ENCODE results near the gene SH3PXD2A.

DNA sequence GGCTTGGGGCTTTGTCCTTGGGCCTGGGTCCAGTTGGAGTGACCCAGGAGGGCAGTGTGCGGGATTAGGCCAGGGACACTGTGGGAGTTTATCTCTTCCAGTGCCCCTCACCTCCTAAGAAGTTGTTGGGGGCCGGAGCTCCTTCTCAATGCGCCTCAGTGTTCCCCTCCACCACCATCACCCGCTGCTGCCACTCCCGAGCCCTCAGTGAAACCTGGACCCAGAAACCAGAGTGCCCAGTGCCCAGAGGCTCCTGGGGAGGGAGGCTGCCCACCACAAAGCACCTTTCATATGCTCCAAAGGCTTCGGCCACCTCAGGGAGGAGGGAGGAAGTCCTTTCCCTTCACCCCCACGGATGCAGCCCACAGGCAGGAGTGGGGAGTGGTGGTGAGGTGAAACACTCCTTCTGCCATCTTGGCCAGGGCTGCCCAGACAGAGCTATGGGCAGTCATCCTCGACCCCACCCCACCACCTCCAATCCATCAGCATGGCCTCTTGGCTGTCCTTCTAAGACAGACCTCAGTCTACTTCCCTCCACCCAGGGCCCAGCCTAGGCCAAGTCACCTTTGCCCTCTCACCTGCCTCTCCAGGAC lies 99.0 kb downstream of the SH3PXD2A start:
- TF ChIP-seq, protein P1, sequence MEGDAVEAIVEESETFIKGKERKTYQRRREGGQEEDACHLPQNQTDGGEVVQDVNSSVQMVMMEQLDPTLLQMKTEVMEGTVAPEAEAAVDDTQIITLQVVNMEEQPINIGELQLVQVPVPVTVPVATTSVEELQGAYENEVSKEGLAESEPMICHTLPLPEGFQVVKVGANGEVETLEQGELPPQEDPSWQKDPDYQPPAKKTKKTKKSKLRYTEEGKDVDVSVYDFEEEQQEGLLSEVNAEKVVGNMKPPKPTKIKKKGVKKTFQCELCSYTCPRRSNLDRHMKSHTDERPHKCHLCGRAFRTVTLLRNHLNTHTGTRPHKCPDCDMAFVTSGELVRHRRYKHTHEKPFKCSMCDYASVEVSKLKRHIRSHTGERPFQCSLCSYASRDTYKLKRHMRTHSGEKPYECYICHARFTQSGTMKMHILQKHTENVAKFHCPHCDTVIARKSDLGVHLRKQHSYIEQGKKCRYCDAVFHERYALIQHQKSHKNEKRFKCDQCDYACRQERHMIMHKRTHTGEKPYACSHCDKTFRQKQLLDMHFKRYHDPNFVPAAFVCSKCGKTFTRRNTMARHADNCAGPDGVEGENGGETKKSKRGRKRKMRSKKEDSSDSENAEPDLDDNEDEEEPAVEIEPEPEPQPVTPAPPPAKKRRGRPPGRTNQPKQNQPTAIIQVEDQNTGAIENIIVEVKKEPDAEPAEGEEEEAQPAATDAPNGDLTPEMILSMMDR (IDR thresholded peaks at IDR 0.05) = no peak
- TF ChIP-seq POLR2A (IDR thresholded peaks at IDR 0.05) = no peak
